Mesenchymal stem cell (in vitro differentiated cells and primary cell): Measurements from ENCODE around the gene CT45A10.
"Not testable (repeated sequence)": the region's sequence is repeated elsewhere in the genome, so short reads cannot be mapped to it uniquely, and the experiment has no call there.

ENCODE experiments used
- DNase-seq: peaks from one replicate; pipeline ENCODE4 v3.0.0-alpha.2; 2013
- H2AFZ ChIP-seq: one replicate; pipeline ENCODE4 v1.6.1; 2013; ENCODE audit warnings: low read depth, mild to moderate bottlenecking, control low read depth, inconsistent platforms, low read length, moderate library complexity
- H2AK5ac ChIP-seq: 2 replicates; pipeline ENCODE4 v1.6.1; 2013; ENCODE audit warnings: low read length, moderate library complexity, mild to moderate bottlenecking, inconsistent platforms; ENCODE audit not compliant: severe bottlenecking
- H2BK120ac ChIP-seq: one replicate; pipeline ENCODE4 v1.6.1; 2013; ENCODE audit warnings: low read depth, mild to moderate bottlenecking, inconsistent platforms, low read length, moderate library complexity
- H2BK12ac ChIP-seq, 2 experiments: one replicate each; pipeline ENCODE4 v1.6.1; 2013; ENCODE audit warnings: inconsistent platforms in 2 of 2, low read length in 2 of 2, mild to moderate bottlenecking in 2 of 2, moderate library complexity in 2 of 2, control low read depth in 1 of 2
- H2BK15ac ChIP-seq: one replicate; pipeline ENCODE4 v1.6.1; 2013; ENCODE audit warnings: mild to moderate bottlenecking, low read depth, inconsistent platforms; ENCODE audit not compliant: poor library complexity, severe bottlenecking
- H2BK5ac ChIP-seq: 2 replicates; pipeline ENCODE4 v1.6.1; 2013; ENCODE audit warnings: low read depth, mild to moderate bottlenecking, low read length, control low read depth, inconsistent platforms; ENCODE audit not compliant: poor library complexity, severe bottlenecking
- H3K14ac ChIP-seq, 2 experiments: one replicate each; pipeline ENCODE4 v1.6.1; 2013; ENCODE audit warnings: inconsistent platforms in 2 of 2, low read length in 2 of 2, control low read depth in 1 of 2, mild to moderate bottlenecking in 1 of 2, moderate library complexity in 1 of 2
- H3K18ac ChIP-seq, 2 experiments: one replicate each; pipeline ENCODE4 v1.6.1; 2013; ENCODE audit warnings: inconsistent platforms in 2 of 2, low read length in 2 of 2, control low read depth in 1 of 2, low read depth in 1 of 2, mild to moderate bottlenecking in 1 of 2
- H3K23ac ChIP-seq, 2 experiments: one replicate each; pipeline ENCODE4 v1.6.1; 2013; ENCODE audit warnings: inconsistent platforms in 2 of 2, low read length in 2 of 2, mild to moderate bottlenecking in 2 of 2, moderate library complexity in 2 of 2, control low read depth in 1 of 2
- H3K27ac ChIP-seq: 2 replicates; pipeline ENCODE4 v1.5.1; 2013; ENCODE audit warnings: mild to moderate bottlenecking, moderate library complexity, low read length, control low read depth, inconsistent platforms; ENCODE audit not compliant: poor library complexity, severe bottlenecking
- H3K27me3 ChIP-seq, 2 experiments: 2 replicates each; pipeline versions ENCODE4 v1.6.1 to v1.7.0; 2013; ENCODE audit warnings: low read length in 2 of 2, mild to moderate bottlenecking in 2 of 2, moderate library complexity in 2 of 2, control low read depth in 1 of 2, inconsistent platforms in 1 of 2; ENCODE audit not compliant: control insufficient read depth in 1 of 2, insufficient read depth in 1 of 2
- H3K36me3 ChIP-seq, 2 experiments: 2 replicates each; pipeline versions ENCODE4 v1.6.1 to v1.7.0; 2013; ENCODE audit warnings: low read length in 2 of 2, control low read depth in 1 of 2, inconsistent platforms in 1 of 2, low read depth in 1 of 2, mild to moderate bottlenecking in 1 of 2; ENCODE audit not compliant: insufficient read depth in 2 of 2, control insufficient read depth in 1 of 2
- H3K4ac ChIP-seq, 2 experiments: one replicate each; pipeline ENCODE4 v1.6.1; 2013; ENCODE audit warnings: inconsistent platforms in 2 of 2, low read length in 2 of 2, mild to moderate bottlenecking in 2 of 2, moderate library complexity in 2 of 2, control low read depth in 1 of 2, low read depth in 1 of 2
- H3K4me1 ChIP-seq: 2 replicates; pipeline ENCODE4 v1.6.1; 2013; ENCODE audit warnings: low read depth, low read length, control low read depth; ENCODE audit not compliant: control insufficient read depth, insufficient read depth
- H3K4me2 ChIP-seq: 2 replicates; pipeline ENCODE4 v1.6.1; 2013; ENCODE audit warnings: low read length, mild to moderate bottlenecking, inconsistent platforms; ENCODE audit not compliant: poor library complexity, severe bottlenecking
- H3K4me3 ChIP-seq, 2 experiments: 2 replicates each; pipeline versions ENCODE4 v1.5.1 to v1.7.0; 2013; ENCODE audit warnings: low read length in 2 of 2, mild to moderate bottlenecking in 2 of 2, control low read depth in 1 of 2, low read depth in 1 of 2; ENCODE audit not compliant: insufficient read depth in 1 of 2
- H3K79me1 ChIP-seq: replicated peaks from 2 replicates; pipeline ENCODE4 v1.6.1; 2013; ENCODE audit warnings: mild to moderate bottlenecking, control low read depth, low read length, inconsistent platforms; ENCODE audit not compliant: poor library complexity, severe bottlenecking
- H3K9ac ChIP-seq: 2 replicates; pipeline ENCODE4 v1.7.0; 2013; ENCODE audit warnings: mild to moderate bottlenecking, low read length, moderate library complexity
- H3K9me3 ChIP-seq: 2 replicates; pipeline ENCODE4 v1.7.0; 2013; ENCODE audit warnings: mild to moderate bottlenecking, low read length; ENCODE audit not compliant: control insufficient read depth
- H4K8ac ChIP-seq: one replicate; pipeline ENCODE4 v1.6.1; 2013; ENCODE audit warnings: inconsistent platforms, mild to moderate bottlenecking, low read length, moderate library complexity
- H4K91ac ChIP-seq: one replicate; pipeline ENCODE4 v1.6.1; 2013; ENCODE audit warnings: mild to moderate bottlenecking, low read length, inconsistent platforms
- WGBS: methylation state at CpG from one replicate; pipeline ENCODE4 v1.1.7; 2013; ENCODE audit warnings: mixed read lengths; 5-methylcytosine and 5-hydroxymethylcytosine counted together

CT45A10 gene

DNA sequence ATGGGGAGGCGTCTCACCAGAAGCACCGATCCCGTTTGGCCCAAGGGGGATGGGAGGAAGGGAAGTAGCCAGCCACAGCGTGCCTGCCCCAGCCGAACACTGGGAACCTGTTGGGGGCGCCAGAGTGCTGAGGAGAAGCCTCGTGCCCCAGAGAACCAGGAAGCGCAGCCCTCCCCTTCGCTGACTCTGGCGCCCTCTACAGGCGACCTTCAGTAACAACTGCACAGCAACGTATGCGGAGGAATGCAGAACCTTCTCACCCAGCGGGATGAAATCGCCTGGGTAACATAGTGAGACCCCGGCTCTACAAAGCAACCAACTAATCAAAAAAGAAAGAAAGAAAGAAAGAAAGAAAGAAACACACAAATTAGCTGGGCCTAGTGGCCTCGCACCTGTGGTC lies 21.5 kb downstream of the CT45A10 start, which contains the start of gene CT45A9:
Gene CT45A9, minus strand, starts transcription at position 101 of the 400 bp plus-strand sequence. CDS start 3,751 bp downstream, outside the sequence.
- not testable (repeated sequence) for H3K18ac ChIP-seq

DNA sequence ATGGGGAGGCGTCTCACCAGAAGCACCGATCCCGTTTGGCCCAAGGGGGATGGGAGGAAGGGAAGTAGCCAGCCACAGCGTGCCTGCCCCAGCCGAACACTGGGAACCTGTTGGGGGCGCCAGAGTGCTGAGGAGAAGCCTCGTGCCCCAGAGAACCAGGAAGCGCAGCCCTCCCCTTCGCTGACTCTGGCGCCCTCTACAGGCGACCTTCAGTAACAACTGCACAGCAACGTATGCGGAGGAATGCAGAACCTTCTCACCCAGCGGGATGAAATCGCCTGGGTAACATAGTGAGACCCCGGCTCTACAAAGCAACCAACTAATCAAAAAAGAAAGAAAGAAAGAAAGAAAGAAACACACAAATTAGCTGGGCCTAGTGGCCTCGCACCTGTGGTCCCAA lies 38.8 kb downstream of the CT45A10 start, which contains the start of gene CT45A8:
Gene CT45A8, minus strand, starts transcription at position 101 of the 400 bp plus-strand sequence. CDS start 3,755 bp downstream, outside the sequence.
- not testable (repeated sequence) for H2BK12ac ChIP-seq, H3K4me1 ChIP-seq, H2BK5ac ChIP-seq, H4K8ac ChIP-seq, H3K4me2 ChIP-seq, DNase-seq, H3K18ac ChIP-seq, H2BK15ac ChIP-seq, H3K36me3 ChIP-seq, H3K9me3 ChIP-seq, H2AK5ac ChIP-seq, H2AFZ ChIP-seq, H3K27me3 ChIP-seq, H3K14ac ChIP-seq, H4K91ac ChIP-seq, H2BK120ac ChIP-seq, H3K79me1 ChIP-seq, H3K23ac ChIP-seq, H3K9ac ChIP-seq, H3K4me3 ChIP-seq, H3K27ac ChIP-seq, H3K4ac ChIP-seq
- WGBS, result no CpG with 5 or more reads among the region's 17 CpGs

More for the DNA sequence above, 21.5 kb downstream of the CT45A10 start, which contains the start of gene CT45A9:
- H3K4me2 ChIP-seq, H4K8ac ChIP-seq, H3K27ac ChIP-seq, H3K27me3 ChIP-seq, H3K36me3 ChIP-seq, H3K14ac ChIP-seq, H2AFZ ChIP-seq, H2BK5ac ChIP-seq, H2BK12ac ChIP-seq, H3K23ac ChIP-seq, H2BK15ac ChIP-seq, DNase-seq, H3K4ac ChIP-seq, H3K4me1 ChIP-seq, H4K91ac ChIP-seq, H3K79me1 ChIP-seq, H2AK5ac ChIP-seq, H3K9me3 ChIP-seq, H2BK120ac ChIP-seq, H3K9ac ChIP-seq, H3K4me3 ChIP-seq: not testable (repeated sequence)
- no CpG with 5 or more reads among the region's 17 CpGs for WGBS

DNA sequence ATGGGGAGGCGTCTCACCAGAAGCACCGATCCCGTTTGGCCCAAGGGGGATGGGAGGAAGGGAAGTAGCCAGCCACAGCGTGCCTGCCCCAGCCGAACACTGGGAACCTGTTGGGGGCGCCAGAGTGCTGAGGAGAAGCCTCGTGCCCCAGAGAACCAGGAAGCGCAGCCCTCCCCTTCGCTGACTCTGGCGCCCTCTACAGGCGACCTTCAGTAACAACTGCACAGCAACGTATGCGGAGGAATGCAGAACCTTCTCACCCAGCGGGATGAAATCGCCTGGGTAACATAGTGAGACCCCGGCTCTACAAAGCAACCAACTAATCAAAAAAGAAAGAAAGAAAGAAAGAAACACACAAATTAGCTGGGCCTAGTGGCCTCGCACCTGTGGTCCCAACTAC lies 56.1 kb downstream of the CT45A10 start, which contains the start of gene CT45A7:
Gene CT45A7, minus strand, starts transcription at position 101 of the 400 bp plus-strand sequence. CDS start 3,747 bp downstream, outside the sequence.
- H2AK5ac ChIP-seq, H3K27ac ChIP-seq, H4K91ac ChIP-seq, H2AFZ ChIP-seq, H3K9ac ChIP-seq, H2BK15ac ChIP-seq, H3K36me3 ChIP-seq, H3K4me1 ChIP-seq, H3K23ac ChIP-seq, H3K4me2 ChIP-seq, H3K4me3 ChIP-seq, H2BK12ac ChIP-seq, H3K14ac ChIP-seq, H4K8ac ChIP-seq, H3K4ac ChIP-seq, H3K27me3 ChIP-seq, H2BK120ac ChIP-seq, H3K18ac ChIP-seq, H3K79me1 ChIP-seq, H3K9me3 ChIP-seq, H2BK5ac ChIP-seq, DNase-seq: not testable (repeated sequence)
- WGBS, result no CpG with 5 or more reads among the region's 17 CpGs
